HepG2 (cell line): ENCODE results near the gene ATP9B. TPM values are rescaled to one million over a fixed set of nuclear protein-coding genes. Genes with fewer than 3 reads are reported as not detected.

Source experiments
- FOXM1 ChIP-seq: sonication (generic); formaldehyde crosslinking; IDR thresholded peaks from 2 replicates; pipeline ENCODE4 v1.5.0; 2020; ENCODE audit warnings: missing genetic modification reagents
- HNRNPL ChIP-seq: fragments of 200-400 bp; formaldehyde crosslinking; IDR thresholded peaks from 2 replicates; pipeline ENCODE4 v1.6.1; 2017; ENCODE audit warnings: mild to moderate bottlenecking, low read depth, low read length
- HNRNPUL1 ChIP-seq: fragments of 200-400 bp; formaldehyde crosslinking; IDR thresholded peaks from 2 replicates; pipeline ENCODE4 v1.6.1; 2017; ENCODE audit warnings: low read depth, mild to moderate bottlenecking, low read length, moderate library complexity
- KDM3A ChIP-seq: IDR thresholded peaks from 2 replicates; pipeline ENCODE4 v1.6.1; 2018; ENCODE audit warnings: low read depth, missing compliant biosample characterization
- MXD3 ChIP-seq: IDR thresholded peaks from 2 replicates; pipeline ENCODE4 v1.6.1; 2016; ENCODE audit warnings: mild to moderate bottlenecking, missing biosample characterization, missing genetic modification reagents
- ONECUT2 ChIP-seq: sonication (generic); formaldehyde crosslinking; IDR thresholded peaks from 2 replicates; pipeline ENCODE4 v1.4.0; 2020; ENCODE audit warnings: missing genetic modification reagents
- PCBP2 ChIP-seq: fragments of 200-400 bp; formaldehyde crosslinking; optimal IDR thresholded peaks from 2 replicates; pipeline ENCODE3; 2018; ENCODE audit warnings: low read length, low read depth; ENCODE audit not compliant: poor library complexity, severe bottlenecking
- PHF20 ChIP-seq: sonication (generic); formaldehyde crosslinking; IDR thresholded peaks from 2 replicates; pipeline ENCODE4 v1.5.0; 2020; ENCODE audit warnings: mild to moderate bottlenecking, missing genetic modification reagents
- PHF5A ChIP-seq: IDR thresholded peaks from one replicate; pipeline ENCODE4 v1.6.1; 2018; ENCODE audit warnings: low read depth, missing genetic modification reagents; ENCODE audit not compliant: unreplicated experiment
- REXO4 ChIP-seq: sonication (generic); formaldehyde crosslinking; IDR thresholded peaks from 2 replicates; pipeline ENCODE4 v1.8.0; 2022; ENCODE audit warnings: missing genetic modification reagents, mild to moderate bottlenecking, borderline replicate concordance
- SALL1 ChIP-seq: sonication (generic); formaldehyde crosslinking; IDR thresholded peaks from 2 replicates; pipeline ENCODE4 v1.8.0; 2022; ENCODE audit warnings: mild to moderate bottlenecking, missing genetic modification reagents
- TEAD3 ChIP-seq: optimal IDR thresholded peaks from 2 replicates; pipeline ENCODE3; 2016; ENCODE audit warnings: borderline replicate concordance
- ZFY ChIP-seq: sonication (generic); formaldehyde crosslinking; IDR thresholded peaks from 2 replicates; pipeline ENCODE4 v1.4.0; 2020; ENCODE audit warnings: missing genetic modification reagents
- ZNF225 ChIP-seq: sonication (generic); formaldehyde crosslinking; IDR thresholded peaks from 2 replicates; pipeline ENCODE4 v1.4.0; 2020; ENCODE audit warnings: mild to moderate bottlenecking, missing genetic modification reagents
- ZNF251 ChIP-seq: sonication (generic); formaldehyde crosslinking; IDR thresholded peaks from 2 replicates; pipeline ENCODE4 v1.9.0; 2021; ENCODE audit warnings: mild to moderate bottlenecking, missing genetic modification reagents
- ZNF274 ChIP-seq: sonication (generic); formaldehyde crosslinking; IDR thresholded peaks from 2 replicates; pipeline ENCODE4 v1.5.1; 2020; ENCODE audit warnings: mild to moderate bottlenecking, missing genetic modification reagents
- polyA plus RNA-seq, 8 experiments: library from polyadenylated mRNA; depleted of rRNA in 3 of 8; stranded (reverse) in 7 of 8; unstranded in 1 of 8; fragments of >200 nt; fragmentation: Illumina TruSeq in 4 of 8; extraction: Trizol in 4 of 8; gene quantifications; 2 replicates each; pipeline versions ENCODE4 v1.2.1 to v1.2.3, GENCODE V29; 2011 to 2016; ENCODE audit warnings: low read depth in 4 of 8, missing spikeins in 1 of 8, mixed read lengths in 1 of 8; ENCODE audit not compliant: insufficient read depth in 1 of 8
- total RNA-seq, 5 experiments: library from RNA; depleted of rRNA; stranded (reverse); fragments of >200 nt; fragmentation: Illumina TruSeq; extraction: Trizol; gene quantifications; 2 replicates each; pipeline ENCODE4 v1.2.3, GENCODE V29; 2016; ENCODE audit warnings: low read depth in 1 of 5
- TF ChIP-seq, protein P1 (sequence below): sonication (generic); formaldehyde crosslinking; IDR thresholded peaks from 2 replicates; pipeline ENCODE4 v1.8.0; 2022; ENCODE audit warnings: missing genetic modification reagents, mild to moderate bottlenecking, moderate library complexity, borderline replicate concordance
- TF ChIP-seq, protein P2 (sequence below): sonication (generic); formaldehyde crosslinking; IDR thresholded peaks from 2 replicates; pipeline ENCODE4 v1.8.0; 2022; ENCODE audit warnings: mild to moderate bottlenecking, missing genetic modification reagents, moderate library complexity
- TF ChIP-seq, protein P3 (sequence below): sonication (generic); formaldehyde crosslinking; IDR thresholded peaks from 2 replicates; pipeline ENCODE4 v1.4.0; 2020; ENCODE audit warnings: missing genetic modification reagents, borderline replicate concordance

Gene ATP9B
- total and polyA plus RNA-seq, 2 of the 13 experiments (the other 11 are each of a cell fraction or from before 2014, with no cell fraction given): 10.8 to 11.3 TPM

GRCh38 chr18:79068937-79069716 lies at the start of gene ATP9B (continued):
- TF ChIP-seq HNRNPL (no peak), PCBP2 (no peak), MXD3 (CRISPR knock-in tag) (no peak; the same call in 1 of the 2 replicates), ONECUT2 (CRISPR knock-in tag) (no peak), ZNF251 (CRISPR knock-in tag) (no peak), ZNF225 (CRISPR knock-in tag) (peak; percentile 51; the same call in 1 of the 2 replicates), ZNF274 (CRISPR knock-in tag) (0 out of 2 replicates have a peak, but pooled peaks have one; percentile 30), SALL1 (CRISPR knock-in tag) (peak; percentile 54), KDM3A (CRISPR knock-in tag) (no peak; the same call in 1 of the 2 replicates), REXO4 (CRISPR knock-in tag) (no peak), HNRNPUL1 (peak; percentile 66; the same call in 1 of the 2 replicates), FOXM1 (CRISPR knock-in tag) (no peak), PHF20 (CRISPR knock-in tag) (peak; percentile 89), TEAD3 (CRISPR knock-in tag) (peak; percentile 62), PHF5A (CRISPR knock-in tag) (no peak), ZFY (CRISPR knock-in tag) (peak; percentile 97)
- TF ChIP-seq, protein P1, sequence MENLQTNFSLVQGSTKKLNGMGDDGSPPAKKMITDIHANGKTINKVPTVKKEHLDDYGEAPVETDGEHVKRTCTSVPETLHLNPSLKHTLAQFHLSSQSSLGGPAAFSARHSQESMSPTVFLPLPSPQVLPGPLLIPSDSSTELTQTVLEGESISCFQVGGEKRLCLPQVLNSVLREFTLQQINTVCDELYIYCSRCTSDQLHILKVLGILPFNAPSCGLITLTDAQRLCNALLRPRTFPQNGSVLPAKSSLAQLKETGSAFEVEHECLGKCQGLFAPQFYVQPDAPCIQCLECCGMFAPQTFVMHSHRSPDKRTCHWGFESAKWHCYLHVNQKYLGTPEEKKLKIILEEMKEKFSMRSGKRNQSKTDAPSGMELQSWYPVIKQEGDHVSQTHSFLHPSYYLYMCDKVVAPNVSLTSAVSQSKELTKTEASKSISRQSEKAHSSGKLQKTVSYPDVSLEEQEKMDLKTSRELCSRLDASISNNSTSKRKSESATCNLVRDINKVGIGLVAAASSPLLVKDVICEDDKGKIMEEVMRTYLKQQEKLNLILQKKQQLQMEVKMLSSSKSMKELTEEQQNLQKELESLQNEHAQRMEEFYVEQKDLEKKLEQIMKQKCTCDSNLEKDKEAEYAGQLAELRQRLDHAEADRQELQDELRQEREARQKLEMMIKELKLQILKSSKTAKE (CRISPR knock-in tag): no peak
- TF ChIP-seq, protein P2, sequence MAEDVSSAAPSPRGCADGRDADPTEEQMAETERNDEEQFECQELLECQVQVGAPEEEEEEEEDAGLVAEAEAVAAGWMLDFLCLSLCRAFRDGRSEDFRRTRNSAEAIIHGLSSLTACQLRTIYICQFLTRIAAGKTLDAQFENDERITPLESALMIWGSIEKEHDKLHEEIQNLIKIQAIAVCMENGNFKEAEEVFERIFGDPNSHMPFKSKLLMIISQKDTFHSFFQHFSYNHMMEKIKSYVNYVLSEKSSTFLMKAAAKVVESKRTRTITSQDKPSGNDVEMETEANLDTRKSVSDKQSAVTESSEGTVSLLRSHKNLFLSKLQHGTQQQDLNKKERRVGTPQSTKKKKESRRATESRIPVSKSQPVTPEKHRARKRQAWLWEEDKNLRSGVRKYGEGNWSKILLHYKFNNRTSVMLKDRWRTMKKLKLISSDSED (CRISPR knock-in tag): peak; percentile 90; the same call in 1 of the 2 replicates
- TF ChIP-seq, protein P3, sequence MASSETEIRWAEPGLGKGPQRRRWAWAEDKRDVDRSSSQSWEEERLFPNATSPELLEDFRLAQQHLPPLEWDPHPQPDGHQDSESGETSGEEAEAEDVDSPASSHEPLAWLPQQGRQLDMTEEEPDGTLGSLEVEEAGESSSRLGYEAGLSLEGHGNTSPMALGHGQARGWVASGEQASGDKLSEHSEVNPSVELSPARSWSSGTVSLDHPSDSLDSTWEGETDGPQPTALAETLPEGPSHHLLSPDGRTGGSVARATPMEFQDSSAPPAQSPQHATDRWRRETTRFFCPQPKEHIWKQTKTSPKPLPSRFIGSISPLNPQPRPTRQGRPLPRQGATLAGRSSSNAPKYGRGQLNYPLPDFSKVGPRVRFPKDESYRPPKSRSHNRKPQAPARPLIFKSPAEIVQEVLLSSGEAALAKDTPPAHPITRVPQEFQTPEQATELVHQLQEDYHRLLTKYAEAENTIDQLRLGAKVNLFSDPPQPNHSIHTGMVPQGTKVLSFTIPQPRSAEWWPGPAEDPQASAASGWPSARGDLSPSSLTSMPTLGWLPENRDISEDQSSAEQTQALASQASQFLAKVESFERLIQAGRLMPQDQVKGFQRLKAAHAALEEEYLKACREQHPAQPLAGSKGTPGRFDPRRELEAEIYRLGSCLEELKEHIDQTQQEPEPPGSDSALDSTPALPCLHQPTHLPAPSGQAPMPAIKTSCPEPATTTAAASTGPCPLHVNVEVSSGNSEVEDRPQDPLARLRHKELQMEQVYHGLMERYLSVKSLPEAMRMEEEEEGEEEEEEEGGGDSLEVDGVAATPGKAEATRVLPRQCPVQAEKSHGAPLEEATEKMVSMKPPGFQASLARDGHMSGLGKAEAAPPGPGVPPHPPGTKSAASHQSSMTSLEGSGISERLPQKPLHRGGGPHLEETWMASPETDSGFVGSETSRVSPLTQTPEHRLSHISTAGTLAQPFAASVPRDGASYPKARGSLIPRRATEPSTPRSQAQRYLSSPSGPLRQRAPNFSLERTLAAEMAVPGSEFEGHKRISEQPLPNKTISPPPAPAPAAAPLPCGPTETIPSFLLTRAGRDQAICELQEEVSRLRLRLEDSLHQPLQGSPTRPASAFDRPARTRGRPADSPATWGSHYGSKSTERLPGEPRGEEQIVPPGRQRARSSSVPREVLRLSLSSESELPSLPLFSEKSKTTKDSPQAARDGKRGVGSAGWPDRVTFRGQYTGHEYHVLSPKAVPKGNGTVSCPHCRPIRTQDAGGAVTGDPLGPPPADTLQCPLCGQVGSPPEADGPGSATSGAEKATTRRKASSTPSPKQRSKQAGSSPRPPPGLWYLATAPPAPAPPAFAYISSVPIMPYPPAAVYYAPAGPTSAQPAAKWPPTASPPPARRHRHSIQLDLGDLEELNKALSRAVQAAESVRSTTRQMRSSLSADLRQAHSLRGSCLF (CRISPR knock-in tag): no peak
